Spleen (tissue), 7 donors: ENCODE data around the gene KLK6.
A peak's percentile ranks its signal among the peaks of the same experiment; 100 is the strongest.

Experiments used
- POLR2A ChIP-seq, 3 donors: fragments of 450-650 bp; IDR thresholded peaks; one replicate each; pipeline ENCODE4 v1.5.1; 2017; ENCODE audit warnings: antibody characterized with exemption in 3 of 3, mild to moderate bottlenecking in 1 of 3
- POLR2AphosphoS5 ChIP-seq, 3 donors: sonication (generic); formaldehyde crosslinking; IDR thresholded peaks; one replicate each; pipeline ENCODE4 v1.5.1; 2017; ENCODE audit warnings: antibody characterized with exemption in 3 of 3
- TF ChIP-seq, protein P1 (sequence below), 11 experiments: fragments of 200-600 bp in 7 of 11; fragments of 450-650 bp in 4 of 11; sonication (generic) in 4 of 11; IDR thresholded peaks in 8 of 11; conservative IDR thresholded peaks in 3 of 11; 1 replicate in 7 of 11; 2 replicates in 4 of 11; pipeline versions ENCODE4 v1.4.0 to v1.8.0; 2016 to 2021; ENCODE audit warnings: antibody characterized with exemption in 11 of 11, inconsistent platforms in 4 of 11, mild to moderate bottlenecking in 1 of 11
- donor health status: DM: no; HTN: no; CAD: no; lungs with moderate emphysema.
- donor health status: DM: no; HTN: no; CAD: no.
- donor health status: DM: no; HTN: no; CAD: no.

DNA sequence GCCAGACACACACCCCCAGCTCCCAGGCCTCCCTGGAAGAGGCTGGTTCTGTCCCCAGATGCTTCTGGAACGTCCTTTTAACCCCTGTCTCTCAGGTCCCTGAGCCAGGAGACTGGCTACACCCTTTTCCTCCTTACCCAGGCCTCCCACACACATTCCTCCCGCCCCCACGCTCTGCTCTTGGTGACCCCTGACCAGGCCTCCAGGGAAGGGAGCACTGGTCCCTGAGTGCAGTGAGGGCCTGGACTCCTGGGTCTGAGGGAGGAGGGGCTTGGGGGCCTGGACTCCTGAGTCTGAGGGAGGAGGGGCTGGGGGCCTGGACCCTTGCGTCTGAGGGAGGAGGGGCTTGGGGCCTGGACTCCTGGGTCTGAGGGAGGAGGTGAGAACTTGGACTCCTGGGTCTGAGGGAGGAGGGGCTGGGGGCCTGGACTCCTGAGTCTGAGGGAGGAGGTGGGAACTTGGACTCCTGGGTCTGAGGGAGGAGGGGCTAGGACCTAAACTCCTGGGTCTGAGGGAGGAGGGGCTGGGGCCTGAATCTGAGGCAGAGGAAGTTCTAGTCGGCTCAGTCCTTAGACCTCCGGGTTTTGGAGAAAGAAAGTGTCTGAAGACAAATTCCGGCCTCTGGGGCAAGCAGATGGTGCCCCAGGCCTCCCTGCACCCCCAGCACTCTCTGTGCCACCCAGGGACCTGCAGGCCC lies 527 bp downstream of the KLK6 start:
- TF ChIP-seq, protein P1, sequence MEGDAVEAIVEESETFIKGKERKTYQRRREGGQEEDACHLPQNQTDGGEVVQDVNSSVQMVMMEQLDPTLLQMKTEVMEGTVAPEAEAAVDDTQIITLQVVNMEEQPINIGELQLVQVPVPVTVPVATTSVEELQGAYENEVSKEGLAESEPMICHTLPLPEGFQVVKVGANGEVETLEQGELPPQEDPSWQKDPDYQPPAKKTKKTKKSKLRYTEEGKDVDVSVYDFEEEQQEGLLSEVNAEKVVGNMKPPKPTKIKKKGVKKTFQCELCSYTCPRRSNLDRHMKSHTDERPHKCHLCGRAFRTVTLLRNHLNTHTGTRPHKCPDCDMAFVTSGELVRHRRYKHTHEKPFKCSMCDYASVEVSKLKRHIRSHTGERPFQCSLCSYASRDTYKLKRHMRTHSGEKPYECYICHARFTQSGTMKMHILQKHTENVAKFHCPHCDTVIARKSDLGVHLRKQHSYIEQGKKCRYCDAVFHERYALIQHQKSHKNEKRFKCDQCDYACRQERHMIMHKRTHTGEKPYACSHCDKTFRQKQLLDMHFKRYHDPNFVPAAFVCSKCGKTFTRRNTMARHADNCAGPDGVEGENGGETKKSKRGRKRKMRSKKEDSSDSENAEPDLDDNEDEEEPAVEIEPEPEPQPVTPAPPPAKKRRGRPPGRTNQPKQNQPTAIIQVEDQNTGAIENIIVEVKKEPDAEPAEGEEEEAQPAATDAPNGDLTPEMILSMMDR (IDR thresholded peaks at IDR 0.05 in 8 of 11, conservative IDR thresholded peaks at IDR 0.05 in 3 of 11) = no peak
- no peak for TF ChIP-seq POLR2A (IDR thresholded peaks at IDR 0.05)
- peak in 2 of 3 donors; percentile 28 to 48 for TF ChIP-seq POLR2AphosphoS5 (IDR thresholded peaks at IDR 0.05)
